NB4 (cell line): ENCODE results near the gene NRP2.

Experiments
- DNase-seq: peaks from one replicate; pipeline ENCODE4 v3.0.0; 2010; ENCODE audit warnings: low read depth
- H3K4me3 ChIP-seq: one replicate; pipeline ENCODE4 v1.5.1; 2011; ENCODE audit warnings: mild to moderate bottlenecking, low read depth, low read length, moderate library complexity
- CTCF ChIP-seq: IDR thresholded peaks from one replicate; pipeline ENCODE4 v1.5.1; 2012; ENCODE audit warnings: low read depth, low read length
- MAX ChIP-seq: IDR thresholded peaks from 2 replicates; pipeline ENCODE4 v1.6.1; 2011; ENCODE audit warnings: low read depth, low read length
- MYC ChIP-seq: IDR thresholded peaks from 2 replicates; pipeline ENCODE4 v1.6.1; 2011; ENCODE audit warnings: low read depth, low read length
- POLR2A ChIP-seq: IDR thresholded peaks from 2 replicates; pipeline ENCODE4 v1.6.1; 2011; ENCODE audit warnings: mild to moderate bottlenecking; ENCODE audit not compliant: insufficient read length; ENCODE audit errors: extremely low read depth

The NRP2 gene

GRCh38 chr2:205704127-205704741, 21.9 kb downstream of the NRP2 start:
- TF ChIP-seq POLR2A: no peak
- no peak for TF ChIP-seq MAX
- no peak overlapping the region for H3K4me3 ChIP-seq
- no peak for DNase-seq

GRCh38 chr2:205705511-205706349, 23.4 kb downstream of the NRP2 start:
- no peak for DNase-seq
- TF ChIP-seq MAX (no peak), CTCF (no peak), MYC (no peak), POLR2A (no peak)
- no peak overlapping the region for H3K4me3 ChIP-seq

GRCh38 chr2:205706769-205707381, 24.6 kb downstream of the NRP2 start:
- peak; percentile 51 for TF ChIP-seq MAX
- TF ChIP-seq CTCF: no peak
- TF ChIP-seq POLR2A: no peak
- H3K4me3 ChIP-seq: no peak overlapping the region
- DNase-seq: peak; percentile 80

- no peak overlapping the region for H3K4me3 ChIP-seq
- no peak for DNase-seq
- TF ChIP-seq MAX (no peak), CTCF (no peak), POLR2A (no peak), MYC (no peak)
Measured at GRCh38 chr2:205708231-205708631, 25.9 kb downstream of the NRP2 start.

GRCh38 chr2:205709319-205709718, 27.0 kb downstream of the NRP2 start:
- no peak for TF ChIP-seq MYC
- TF ChIP-seq CTCF: no peak
- no peak for TF ChIP-seq POLR2A
- TF ChIP-seq MAX: no peak
- H3K4me3 ChIP-seq: no peak overlapping the region
- DNase-seq: no peak

- DNase-seq: no peak
- no peak for TF ChIP-seq POLR2A
- no peak for TF ChIP-seq MYC
- no peak for TF ChIP-seq MAX
- TF ChIP-seq CTCF: no peak
- H3K4me3 ChIP-seq: no peak overlapping the region
Measured at GRCh38 chr2:205712508-205712907, 30.2 kb downstream of the NRP2 start.
